MM.1S (cell line): Measurements from ENCODE around the gene CCDC138.

Experiments
- DNase-seq: peaks from one replicate; pipeline ENCODE4 v3.0.0-alpha.2; 2015
- H2AFZ ChIP-seq: fragments of 300-600 bp; sonication (generic); 2 replicates; pipeline ENCODE4 v1.6.0; 2016; ENCODE audit warnings: antibody characterized with exemption, low read length
- H3F3A ChIP-seq: fragments of 300-600 bp; sonication (generic); 2 replicates; pipeline ENCODE4 v1.6.1; 2016; ENCODE audit warnings: mild to moderate bottlenecking, antibody characterized with exemption, low read length, moderate library complexity, mixed read lengths; ENCODE audit not compliant: insufficient read depth
- H3K27ac ChIP-seq: fragments of 300-600 bp; sonication (generic); 2 replicates; pipeline ENCODE4 v1.5.1; 2016; ENCODE audit warnings: mild to moderate bottlenecking, low read length
- H3K27me3 ChIP-seq: fragments of 300-600 bp; sonication (generic); replicated peaks from 2 replicates; pipeline ENCODE4 v1.6.0; 2016; ENCODE audit warnings: low read length; ENCODE audit not compliant: insufficient read depth
- H3K36me3 ChIP-seq: fragments of 300-600 bp; sonication (generic); replicated peaks from 2 replicates; pipeline ENCODE4 v1.6.1; 2016; ENCODE audit warnings: mild to moderate bottlenecking, low read length, mixed read lengths; ENCODE audit not compliant: insufficient read depth
- H3K4me1 ChIP-seq: fragments of 300-600 bp; sonication (generic); 2 replicates; pipeline ENCODE4 v1.6.1; 2016; ENCODE audit warnings: low read length, mixed read lengths
- H3K4me2 ChIP-seq: fragments of 300-600 bp; sonication (generic); 2 replicates; pipeline ENCODE4 v1.6.0; 2016; ENCODE audit warnings: low read depth, low read length
- H3K4me3 ChIP-seq: fragments of 300-600 bp; sonication (generic); 2 replicates; pipeline ENCODE4 v1.5.1; 2016; ENCODE audit warnings: low read length, mixed read lengths
- H3K79me2 ChIP-seq: fragments of 300-600 bp; sonication (generic); 2 replicates; pipeline ENCODE4 v1.6.1; 2016; ENCODE audit warnings: mixed run types, low read length, mixed read lengths
- H3K9ac ChIP-seq: fragments of 300-600 bp; sonication (generic); 2 replicates; pipeline ENCODE4 v1.6.1; 2016; ENCODE audit warnings: low read length, mixed read lengths
- H3K9me2 ChIP-seq: fragments of 300-600 bp; sonication (generic); replicated peaks from 2 replicates; pipeline ENCODE4 v1.6.1; 2016; ENCODE audit warnings: mild to moderate bottlenecking, low read length, mixed read lengths; ENCODE audit not compliant: insufficient read depth
- H3K9me3 ChIP-seq: fragments of 300-600 bp; sonication (generic); replicated peaks from 2 replicates; pipeline ENCODE4 v1.6.1; 2016; ENCODE audit warnings: mild to moderate bottlenecking, low read length, mixed read lengths; ENCODE audit not compliant: insufficient read depth
- H4K20me1 ChIP-seq: fragments of 300-600 bp; sonication (generic); 2 replicates; pipeline ENCODE4 v1.6.1; 2016; ENCODE audit warnings: mild to moderate bottlenecking, low read length, moderate library complexity, mixed read lengths; ENCODE audit not compliant: insufficient read depth
- CTCF ChIP-seq: fragments of 300-600 bp; sonication (generic); IDR thresholded peaks from 2 replicates; pipeline ENCODE4 v1.5.1; 2016; ENCODE audit warnings: antibody characterized with exemption, low read length, mixed read lengths
- EZH2 ChIP-seq: fragments of 300-600 bp; sonication (generic); optimal IDR thresholded peaks from 2 replicates; pipeline ENCODE3; 2017; ENCODE audit warnings: low read depth, mild to moderate bottlenecking, antibody characterized with exemption, low read length, mixed read lengths
- EZH2phosphoT487 ChIP-seq: fragments of 300-600 bp; sonication (generic); IDR thresholded peaks from 2 replicates; pipeline ENCODE4 v1.6.1; 2018; ENCODE audit warnings: antibody characterized with exemption, low read length

The CCDC138 gene

GRCh38 chr2:108810993-108811957 is 24.7 kb downstream of the CCDC138 start:
- Histone ChIP-seq H3K4me3 (no peak overlapping the region), H4K20me1 (no peaks in the 10 kb centered on the region), H3K4me2 (no peak overlapping the region), H2AFZ (no peak overlapping the region), H3K79me2 (peaks cover 21% of the 10 kb centered on the region), H3K9me3 (no peaks in the 10 kb centered on the region), H3K9me2 (no peaks in the 10 kb centered on the region), H3K4me1 (no peaks in the 10 kb centered on the region), H3K36me3 (no peaks in the 10 kb centered on the region; the same call in 1 of the 2 replicates), H3K27me3 (no peaks in the 10 kb centered on the region), H3K27ac (no peak overlapping the region), H3K9ac (no peak overlapping the region), H3F3A (no peaks in the 10 kb centered on the region)
- TF ChIP-seq EZH2, result no peak
- TF ChIP-seq EZH2phosphoT487, result no peak
- TF ChIP-seq CTCF, result no peak
- no peak for DNase-seq

GRCh38 chr2:108813732-108814131 is 27.2 kb downstream of the CCDC138 start:
- TF ChIP-seq EZH2phosphoT487 (no peak), EZH2 (no peak), CTCF (no peak)
- Histone ChIP-seq H3K4me3 (no peak overlapping the region), H3K27me3 (no peaks in the 10 kb centered on the region), H3F3A (no peaks in the 10 kb centered on the region), H3K79me2 (peaks cover 18% of the 10 kb centered on the region), H2AFZ (no peak overlapping the region), H3K4me1 (no peaks in the 10 kb centered on the region), H3K9me3 (no peaks in the 10 kb centered on the region), H3K9me2 (no peaks in the 10 kb centered on the region), H3K9ac (no peak overlapping the region), H3K4me2 (no peak overlapping the region), H3K36me3 (peaks cover 8% of the 10 kb centered on the region; the same call in 1 of the 2 replicates), H4K20me1 (no peaks in the 10 kb centered on the region), H3K27ac (no peak overlapping the region)
- DNase-seq, result no peak

GRCh38 chr2:108820482-108820881 is 33.9 kb downstream of the CCDC138 start:
- H3F3A ChIP-seq, result no peaks in the 10 kb centered on the region
- H3K4me2 ChIP-seq, result no peak overlapping the region
- H3K9me3 ChIP-seq, result no peaks in the 10 kb centered on the region
- H3K9ac ChIP-seq, result no peak overlapping the region
- H3K79me2 ChIP-seq, result no peaks in the 10 kb centered on the region
- H3K9me2 ChIP-seq, result no peaks in the 10 kb centered on the region
- H4K20me1 ChIP-seq, result no peaks in the 10 kb centered on the region
- peaks cover 10% of the 10 kb centered on the region; the same call in 1 of the 2 replicates for H3K36me3 ChIP-seq
- TF ChIP-seq CTCF (no peak), EZH2 (no peak), EZH2phosphoT487 (no peak)
- H3K27me3 ChIP-seq, result no peaks in the 10 kb centered on the region
- H2AFZ ChIP-seq, result no peak overlapping the region
- H3K4me1 ChIP-seq, result no peaks in the 10 kb centered on the region
- H3K4me3 ChIP-seq, result no peak overlapping the region
- no peak overlapping the region for H3K27ac ChIP-seq
- DNase-seq, result no peak
